Cardiac fibroblast (primary cell): ENCODE measurements around the gene ERCC6L.
A peak's percentile ranks its signal among the peaks of the same experiment; 100 is the strongest.
"Not testable (repeated sequence)": the region's sequence is repeated elsewhere in the genome, so short reads cannot be mapped to it uniquely, and the experiment has no call there.

Experiments
- DNase-seq, 2 donors: peaks; one replicate each; pipeline versions ENCODE4 v3.0.0 to v3.0.0-alpha.2; 2010; ENCODE audit warnings: low read depth in 2 of 2
- H3K4me3 ChIP-seq, 2 donors: replicated peaks in 1 of 2; 1 replicate in 1 of 2; 2 replicates in 1 of 2; pipeline ENCODE4 v1.5.1; 2011; ENCODE audit warnings: low read depth in 2 of 2, low read length in 2 of 2, mild to moderate bottlenecking in 2 of 2, moderate library complexity in 1 of 2
- CTCF ChIP-seq: IDR thresholded peaks from one replicate; pipeline ENCODE4 v1.5.1; 2011; ENCODE audit warnings: low read depth, mild to moderate bottlenecking, low read length, inconsistent platforms

Gene ERCC6L

GRCh38 chrX:72202792-72203401 is 35.9 kb downstream of the ERCC6L start:
- no peak overlapping the region for H3K4me3 ChIP-seq
- no peak for DNase-seq
- TF ChIP-seq CTCF = no peak

- no peak for TF ChIP-seq CTCF
- no peak overlapping the region for H3K4me3 ChIP-seq
- DNase-seq = peak; percentile 73 to 91
These were observed 36.8 kb downstream of the ERCC6L start for GRCh38 chrX:72201836-72202536.

GRCh38 chrX:72182924-72183323 is 55.9 kb downstream of the ERCC6L start:
- H3K4me3 ChIP-seq = peak overlapping the region in 1 of 2 donors; percentile 81
- no peak for DNase-seq
- TF ChIP-seq CTCF = no peak

- peak; percentile 97 to 98 for DNase-seq
- no peak for TF ChIP-seq CTCF
- H3K4me3 ChIP-seq = peak within 1 kb of the TSS; percentile 70 to 81
These were observed 57.4 kb downstream of the ERCC6L start, which contains the start of gene PIN4 for GRCh38 chrX:72181178-72182125. PIN4 (plus strand) TSS chrX:72181757; CDS start chrX:72181786, 29 bp downstream.

- no peak for TF ChIP-seq CTCF
- no peak overlapping the region for H3K4me3 ChIP-seq
- no peak for DNase-seq
These were observed 58.3 kb downstream of the ERCC6L start for GRCh38 chrX:72180539-72180938.

- no peak for DNase-seq
- TF ChIP-seq CTCF = no peak
- no peak overlapping the region for H3K4me3 ChIP-seq
These were observed 61.8 kb downstream of the ERCC6L start for GRCh38 chrX:72176981-72177380.

GRCh38 chrX:72176289-72176688 is 62.5 kb downstream of the ERCC6L start:
- DNase-seq, H3K4me3 ChIP-seq: not testable (repeated sequence)
